NB4 (cell line): ENCODE data around the gene MRPS18C.

Experiments
- CTCF ChIP-seq: IDR thresholded peaks from one replicate; pipeline ENCODE4 v1.5.1; 2012; ENCODE audit warnings: low read depth, low read length
- MAX ChIP-seq: IDR thresholded peaks from 2 replicates; pipeline ENCODE4 v1.6.1; 2011; ENCODE audit warnings: low read depth, low read length
- POLR2A ChIP-seq: IDR thresholded peaks from 2 replicates; pipeline ENCODE4 v1.6.1; 2011; ENCODE audit warnings: mild to moderate bottlenecking; ENCODE audit not compliant: insufficient read length; ENCODE audit errors: extremely low read depth

GRCh38 chr4:83456184-83456501, 285 bp downstream of the MRPS18C start:
- TF ChIP-seq CTCF: no peak
- TF ChIP-seq MAX: no peak
- no peak for TF ChIP-seq POLR2A
